ENCODE results near the gene IMMP2L. TPM values are rescaled to one million over a fixed set of nuclear protein-coding genes. Genes with fewer than 3 reads are reported as not detected.
A peak's percentile ranks its signal among the peaks of the same experiment; 100 is the strongest.

Gene IMMP2L
- total and polyA plus RNA-seq, 2 donors (not counting 3 experiments of a cell fraction or from before 2014, with no cell fraction given) = 9.9 to 11.8 TPM

GRCh38 chr7:110909117-110909516 lies 653.2 kb downstream of the IMMP2L start:
- dilution Hi-C loops (cut with MboI; ENCODE audit: extremely low pct_ligation_motif_present, low sequenced_read_pairs) = no loop called here
- TF ChIP-seq GATA2 (IDR thresholded peaks at IDR 0.05; ENCODE audit: insufficient read depth, insufficient read length, low read depth, low read length) = no peak
- TF ChIP-seq FOS (IDR thresholded peaks at IDR 0.05; ENCODE audit: borderline replicate concordance, insufficient read depth, low read length) = no peak
- TF ChIP-seq JUN (IDR thresholded peaks at IDR 0.05; ENCODE audit: borderline replicate concordance, insufficient read depth, insufficient read length, low read depth) = no peak
- no peak for TF ChIP-seq MAX (IDR thresholded peaks at IDR 0.05; ENCODE audit: insufficient read depth, insufficient read length)
- no peak for TF ChIP-seq MYC (IDR thresholded peaks at IDR 0.05; ENCODE audit: low read depth, low read length)
- TF ChIP-seq, protein P1, sequence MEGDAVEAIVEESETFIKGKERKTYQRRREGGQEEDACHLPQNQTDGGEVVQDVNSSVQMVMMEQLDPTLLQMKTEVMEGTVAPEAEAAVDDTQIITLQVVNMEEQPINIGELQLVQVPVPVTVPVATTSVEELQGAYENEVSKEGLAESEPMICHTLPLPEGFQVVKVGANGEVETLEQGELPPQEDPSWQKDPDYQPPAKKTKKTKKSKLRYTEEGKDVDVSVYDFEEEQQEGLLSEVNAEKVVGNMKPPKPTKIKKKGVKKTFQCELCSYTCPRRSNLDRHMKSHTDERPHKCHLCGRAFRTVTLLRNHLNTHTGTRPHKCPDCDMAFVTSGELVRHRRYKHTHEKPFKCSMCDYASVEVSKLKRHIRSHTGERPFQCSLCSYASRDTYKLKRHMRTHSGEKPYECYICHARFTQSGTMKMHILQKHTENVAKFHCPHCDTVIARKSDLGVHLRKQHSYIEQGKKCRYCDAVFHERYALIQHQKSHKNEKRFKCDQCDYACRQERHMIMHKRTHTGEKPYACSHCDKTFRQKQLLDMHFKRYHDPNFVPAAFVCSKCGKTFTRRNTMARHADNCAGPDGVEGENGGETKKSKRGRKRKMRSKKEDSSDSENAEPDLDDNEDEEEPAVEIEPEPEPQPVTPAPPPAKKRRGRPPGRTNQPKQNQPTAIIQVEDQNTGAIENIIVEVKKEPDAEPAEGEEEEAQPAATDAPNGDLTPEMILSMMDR (IDR thresholded peaks at IDR 0.05; ENCODE audit: extremely low read depth in 1 of 2, insufficient read depth in 1 of 2, low read depth in 1 of 2, low read length in 2 of 2) = no peak
- no peak for TF ChIP-seq POLR2A (IDR thresholded peaks at IDR 0.05; ENCODE audit: low read depth, low read length)
- CTCF ChIA-PET = no interaction called here
- H3K4me3 ChIP-seq (replicated peaks in 1 of 3; ENCODE audit: insufficient read depth in 1 of 3, low read depth in 1 of 3, low read length in 3 of 3) = no peak overlapping the region
- H3K27ac ChIP-seq (ENCODE audit: insufficient read depth, low read depth, low read length) = no peak overlapping the region
- POLR2A ChIA-PET = no interaction called here
- H3K79me2 ChIP-seq (ENCODE audit: control insufficient read depth, insufficient read depth, low read length) = no peaks in the 10 kb centered on the region
- peak overlapping the region; percentile 29 for H2AFZ ChIP-seq (ENCODE audit: low read depth, low read length)
- H4K20me1 ChIP-seq (replicated peaks; ENCODE audit: control insufficient read depth, extremely low read depth, insufficient read depth, low read length) = no peaks in the 10 kb centered on the region
- peak; percentile 2 for DNase-seq (ENCODE audit: low read depth, low spot score)
- H3K4me2 ChIP-seq (ENCODE audit: insufficient read depth, low read length) = no peak overlapping the region
- no TSS peak for BruUV-seq (replicated peaks)
- intact Hi-C loops (cut with micrococcal nuclease) = no loop called here
- no peaks in the 10 kb centered on the region for H3K27me3 ChIP-seq (ENCODE audit: control insufficient read depth in 2 of 2, insufficient read depth in 2 of 2, low read length in 2 of 2)
- no peaks in the 10 kb centered on the region for H3K36me3 ChIP-seq (ENCODE audit: control insufficient read depth in 2 of 2, extremely low read depth in 1 of 2, insufficient read depth in 2 of 2, low read length in 2 of 2)
- H3K4me1 ChIP-seq (ENCODE audit: control insufficient read depth, extremely low read depth, insufficient read depth, low read length) = no peaks in the 10 kb centered on the region
- H3K9me3 ChIP-seq (replicated peaks; ENCODE audit: control insufficient read depth, insufficient read depth, low read length) = no peaks in the 10 kb centered on the region
- no peak overlapping the region for H3K9ac ChIP-seq (replicated peaks; ENCODE audit: extremely low read depth, insufficient read depth, low read length)
- no peak for FAIRE-seq
- no peaks in the 10 kb centered on the region for H3K9me1 ChIP-seq (replicated peaks; ENCODE audit: control insufficient read depth, extremely low read depth, insufficient read depth, low read length)
